ENCODE data around the gene ZNF512B.

Gene ZNF512B

GRCh38 chr20:63969838-63970713 lies at the start of gene ZNF512B:
Gene ZNF512B (minus strand): TSS chr20:63969930. CDS start chr20:63967950, 1,980 bp downstream.
- no peak for TF ChIP-seq CTCF (IDR thresholded peaks at IDR 0.05)

- TF ChIP-seq CTCF (IDR thresholded peaks at IDR 0.05) = no peak
These were observed 45.9 kb upstream of the ZNF512B start for GRCh38 chr20:64015635-64016034.

- no peak for TF ChIP-seq CTCF (IDR thresholded peaks at IDR 0.05)
These were observed 41.6 kb upstream of the ZNF512B start for GRCh38 chr20:64011366-64011779.

GRCh38 chr20:64010711-64011237 lies 41.0 kb upstream of the ZNF512B start:
- TF ChIP-seq CTCF (IDR thresholded peaks at IDR 0.05) = no peak

GRCh38 chr20:64009811-64010387 lies 40.2 kb upstream of the ZNF512B start:
- no peak for TF ChIP-seq CTCF (IDR thresholded peaks at IDR 0.05)

- TF ChIP-seq CTCF (IDR thresholded peaks at IDR 0.05) = no peak
These were observed 37.2 kb upstream of the ZNF512B start for GRCh38 chr20:64006902-64007301.

GRCh38 chr20:64006490-64006889 lies 36.8 kb upstream of the ZNF512B start:
- TF ChIP-seq CTCF (IDR thresholded peaks at IDR 0.05) = no peak

Data from LNCAP (cell line).